H7 (cell line): ENCODE results near the gene HDAC4. TPM values are rescaled to one million over a fixed set of nuclear protein-coding genes. Genes with fewer than 3 reads are reported as not detected.
A peak's percentile ranks its signal among the peaks of the same experiment; 100 is the strongest.
"Not testable (repeated sequence)": the region's sequence is repeated elsewhere in the genome, so short reads cannot be mapped to it uniquely, and the experiment has no call there.

Experiments
- DNase-seq: peaks from one replicate; pipeline ENCODE4 v3.0.0; 2012
- H3K27me3 ChIP-seq: 2 replicates; pipeline ENCODE4 v1.6.0; 2011; ENCODE audit warnings: mild to moderate bottlenecking, low read length; ENCODE audit not compliant: control insufficient read depth, insufficient read depth
- H3K36me3 ChIP-seq: replicated peaks from 2 replicates; pipeline ENCODE4 v1.5.1; 2011; ENCODE audit warnings: low read length; ENCODE audit not compliant: control insufficient read depth, insufficient read depth
- H3K4me3 ChIP-seq: 2 replicates; pipeline ENCODE4 v1.5.1; 2011; ENCODE audit warnings: low read depth, mild to moderate bottlenecking, control low read depth, low read length, moderate library complexity; ENCODE audit not compliant: insufficient read depth
- total RNA-seq: library from RNA; depleted of rRNA; stranded (reverse); fragments of >200 nt; shearing (Covaris generic); gene quantifications from 2 replicates; pipeline ENCODE4 v1.2.3, GENCODE V29; 2014

Gene HDAC4
- total RNA-seq, 1 experiment from 2014 or later: 18.1 TPM

GRCh38 chr2:239289545-239289944 lies 111.3 kb downstream of the HDAC4 start:
- H3K36me3 ChIP-seq: no peaks in the 10 kb centered on the region
- no peaks in the 10 kb centered on the region for H3K27me3 ChIP-seq
- H3K4me3 ChIP-seq: no peak overlapping the region
- no peak for DNase-seq

- no peaks in the 10 kb centered on the region for H3K27me3 ChIP-seq
- no peaks in the 10 kb centered on the region for H3K36me3 ChIP-seq
- DNase-seq: no peak
- H3K4me3 ChIP-seq: no peak overlapping the region
These were observed 111.8 kb downstream of the HDAC4 start for GRCh38 chr2:239288951-239289511.

GRCh38 chr2:239288237-239288636 lies 112.6 kb downstream of the HDAC4 start:
- DNase-seq: no peak
- Histone ChIP-seq H3K27me3 (no peaks in the 10 kb centered on the region), H3K36me3 (no peaks in the 10 kb centered on the region), H3K4me3 (no peak overlapping the region)

- no peak for DNase-seq
- Histone ChIP-seq H3K4me3 (no peak overlapping the region), H3K27me3 (no peaks in the 10 kb centered on the region), H3K36me3 (no peaks in the 10 kb centered on the region)
These were observed 113.4 kb downstream of the HDAC4 start for GRCh38 chr2:239287461-239287860.

GRCh38 chr2:239286901-239287300 lies 113.9 kb downstream of the HDAC4 start:
- Histone ChIP-seq H3K36me3 (no peaks in the 10 kb centered on the region), H3K4me3 (no peak overlapping the region), H3K27me3 (no peaks in the 10 kb centered on the region)
- DNase-seq: no peak

- H3K36me3 ChIP-seq: no peaks in the 10 kb centered on the region
- no peaks in the 10 kb centered on the region for H3K27me3 ChIP-seq
- no peak overlapping the region for H3K4me3 ChIP-seq
- DNase-seq: no peak
These were observed 114.9 kb downstream of the HDAC4 start for GRCh38 chr2:239285932-239286230.

GRCh38 chr2:239285071-239285931 lies 115.5 kb downstream of the HDAC4 start:
- no peak for DNase-seq
- no peak overlapping the region for H3K4me3 ChIP-seq

GRCh38 chr2:239283961-239284795 lies 116.6 kb downstream of the HDAC4 start:
- no peaks in the 10 kb centered on the region for H3K36me3 ChIP-seq
- peak; percentile 86 for DNase-seq
- H3K4me3 ChIP-seq: no peak overlapping the region
- H3K27me3 ChIP-seq: no peaks in the 10 kb centered on the region

More at GRCh38 chr2:239285071-239285931, 115.5 kb downstream of the HDAC4 start:
- no peaks in the 10 kb centered on the region for H3K27me3 ChIP-seq
- H3K36me3 ChIP-seq: no peaks in the 10 kb centered on the region

- Histone ChIP-seq H3K36me3 (no peaks in the 10 kb centered on the region), H3K27me3 (no peaks in the 10 kb centered on the region), H3K4me3 (no peak overlapping the region)
- DNase-seq: no peak
These were observed 117.4 kb downstream of the HDAC4 start for GRCh38 chr2:239283288-239283945.

GRCh38 chr2:239282448-239283287 lies 118.2 kb downstream of the HDAC4 start:
- no peaks in the 10 kb centered on the region for H3K27me3 ChIP-seq
- H3K36me3 ChIP-seq: no peaks in the 10 kb centered on the region
- H3K4me3 ChIP-seq: no peak overlapping the region
- no peak for DNase-seq

GRCh38 chr2:239280296-239281017 lies 120.4 kb downstream of the HDAC4 start:
- not testable (repeated sequence) for H3K27me3 ChIP-seq, H3K36me3 ChIP-seq, DNase-seq, H3K4me3 ChIP-seq

GRCh38 chr2:239279508-239280295 lies 121.1 kb downstream of the HDAC4 start:
- H3K4me3 ChIP-seq: no peak overlapping the region
- DNase-seq: peak; percentile 50
- H3K27me3 ChIP-seq: no peaks in the 10 kb centered on the region
- no peaks in the 10 kb centered on the region for H3K36me3 ChIP-seq

GRCh38 chr2:239278941-239279365 lies 121.9 kb downstream of the HDAC4 start:
- no peaks in the 10 kb centered on the region for H3K36me3 ChIP-seq
- no peak overlapping the region for H3K4me3 ChIP-seq

More at GRCh38 chr2:239278941-239279365, 121.9 kb downstream of the HDAC4 start:
- no peaks in the 10 kb centered on the region for H3K27me3 ChIP-seq
- peak; percentile 27 for DNase-seq
